Kasumi-1 (cell line): ENCODE results near the gene CAP2.

ENCODE experiments used
- DNase-seq, 2 experiments: peaks; one replicate each; lab custom pipeline; 2025; lab: John Stamatoyannopoulos, UW

CAP2 gene

GRCh38 chr6:17392978-17393891, at the start of gene CAP2:
TSS of gene CAP2 (plus strand) at chr6:17393595. CDS start at chr6:17421556, 27,961 bp downstream.
- peak; percentile 10 to 20 for DNase-seq

DNA sequence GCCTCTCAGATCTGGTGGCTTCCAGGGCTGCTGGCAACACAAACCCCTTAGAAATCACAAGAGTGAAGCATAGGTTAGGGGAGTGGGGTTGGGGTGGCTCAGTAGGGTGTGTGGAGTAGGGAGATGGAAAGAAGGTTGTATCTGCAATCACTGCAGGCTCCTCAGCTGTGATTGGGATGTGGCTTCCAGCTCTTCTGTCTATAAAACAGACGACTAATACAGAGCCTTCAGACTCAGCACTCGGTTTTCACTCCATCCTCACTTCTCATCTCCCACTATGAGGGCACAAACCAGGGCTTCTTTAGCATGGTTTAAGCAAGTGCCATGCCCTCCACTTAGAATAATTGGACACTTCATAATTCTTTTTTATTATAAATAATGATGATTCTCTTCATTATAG, 46.4 kb upstream of the CAP2 start:
- DNase-seq, result no peak

DNA sequence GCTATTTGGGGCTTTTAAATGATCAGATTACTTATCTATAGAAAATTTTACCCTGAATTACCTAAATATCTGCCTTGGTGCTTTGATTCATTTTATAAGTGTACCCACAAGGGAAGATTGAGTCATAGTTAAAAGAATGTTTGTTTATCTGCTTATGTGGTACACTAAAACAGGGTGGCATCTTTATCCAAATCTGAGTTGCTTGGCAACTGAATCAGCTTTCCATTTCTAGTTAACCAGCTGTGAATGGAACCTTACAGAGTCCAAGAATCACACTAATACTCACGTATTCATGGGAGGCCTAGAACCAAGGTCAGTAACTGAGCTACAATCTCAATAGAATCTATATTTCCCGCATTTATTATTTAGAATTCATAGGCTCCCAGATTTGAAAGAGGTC, 44.0 kb upstream of the CAP2 start:
- DNase-seq, result no peak

- DNase-seq, result no peak
Observed at GRCh38 chr6:17352302-17352701, 41.1 kb upstream of the CAP2 start.

GRCh38 chr6:17353440-17354175, 39.8 kb upstream of the CAP2 start:
- DNase-seq, result no peak

GRCh38 chr6:17354700-17355403, 38.5 kb upstream of the CAP2 start:
- DNase-seq, result no peak

DNA sequence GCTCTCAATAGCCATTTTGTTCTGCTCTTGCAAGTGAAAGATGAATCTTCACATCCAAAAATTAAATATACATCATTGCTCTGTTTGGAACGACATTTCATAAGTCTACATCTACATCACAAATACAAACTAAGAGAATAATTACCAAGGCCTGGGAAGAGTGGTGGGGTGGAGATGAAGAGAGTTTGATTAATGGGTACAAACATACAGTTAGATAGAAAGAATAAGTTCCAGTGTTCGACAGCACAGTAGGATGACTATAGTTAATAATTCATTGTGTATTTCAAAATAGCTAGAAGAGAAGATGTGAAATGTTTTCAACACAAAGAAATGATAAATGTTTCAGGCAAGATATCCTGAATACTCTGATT, 38.0 kb upstream of the CAP2 start:
- DNase-seq, result no peak

DNA sequence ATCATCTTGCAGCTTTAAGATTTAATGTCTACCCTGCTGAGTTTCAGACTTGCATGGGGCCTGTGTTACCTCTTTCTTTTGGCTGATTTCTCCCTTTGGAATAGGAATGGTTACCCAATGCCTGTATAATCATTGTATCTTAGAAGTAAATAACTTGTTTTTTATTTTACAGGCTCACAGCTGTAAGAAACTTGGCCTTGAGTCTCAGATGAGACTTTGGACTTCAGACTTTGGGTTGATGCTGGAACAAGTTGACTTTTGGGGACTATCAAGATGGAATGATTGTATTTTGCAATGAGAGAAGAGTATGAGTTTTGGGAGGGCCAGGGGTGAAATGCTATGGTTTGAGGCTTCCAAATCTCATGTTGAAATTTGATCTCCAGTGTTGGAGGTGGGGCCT, 34.9 kb upstream of the CAP2 start:
- no peak for DNase-seq

GRCh38 chr6:17360564-17360963, 32.8 kb upstream of the CAP2 start:
- DNase-seq, result no peak

GRCh38 chr6:17361013-17361412, 32.4 kb upstream of the CAP2 start:
- no peak for DNase-seq

- DNase-seq, result no peak
Observed at GRCh38 chr6:17365961-17366360, 27.4 kb upstream of the CAP2 start.

GRCh38 chr6:17367868-17368267, 25.5 kb upstream of the CAP2 start:
- DNase-seq, result no peak

GRCh38 chr6:17381424-17382147, 11.8 kb upstream of the CAP2 start:
- DNase-seq, result peak in 1 of 2 experiments; percentile 6

DNA sequence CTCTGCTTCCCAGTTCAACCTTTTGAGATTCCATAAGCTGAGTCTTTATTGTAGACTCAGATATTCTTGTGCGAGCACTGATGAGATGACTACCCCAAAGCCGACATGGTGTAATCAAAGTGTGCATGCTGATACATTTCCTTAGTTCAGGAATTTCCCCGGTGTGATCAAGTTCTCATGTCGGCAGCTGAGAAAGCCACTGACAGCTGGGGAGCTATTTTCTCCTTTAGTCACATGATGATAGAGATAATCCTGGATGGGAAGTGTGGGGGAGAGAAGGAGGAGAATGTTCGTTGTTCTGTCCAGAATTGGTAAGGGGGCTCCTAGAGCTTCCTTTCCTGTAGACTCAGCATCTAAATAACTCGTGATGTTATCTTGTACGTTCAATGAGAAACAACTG, 7.7 kb upstream of the CAP2 start:
- DNase-seq, result no peak

GRCh38 chr6:17388365-17388764, 5.0 kb upstream of the CAP2 start:
- DNase-seq, result no peak

DNA sequence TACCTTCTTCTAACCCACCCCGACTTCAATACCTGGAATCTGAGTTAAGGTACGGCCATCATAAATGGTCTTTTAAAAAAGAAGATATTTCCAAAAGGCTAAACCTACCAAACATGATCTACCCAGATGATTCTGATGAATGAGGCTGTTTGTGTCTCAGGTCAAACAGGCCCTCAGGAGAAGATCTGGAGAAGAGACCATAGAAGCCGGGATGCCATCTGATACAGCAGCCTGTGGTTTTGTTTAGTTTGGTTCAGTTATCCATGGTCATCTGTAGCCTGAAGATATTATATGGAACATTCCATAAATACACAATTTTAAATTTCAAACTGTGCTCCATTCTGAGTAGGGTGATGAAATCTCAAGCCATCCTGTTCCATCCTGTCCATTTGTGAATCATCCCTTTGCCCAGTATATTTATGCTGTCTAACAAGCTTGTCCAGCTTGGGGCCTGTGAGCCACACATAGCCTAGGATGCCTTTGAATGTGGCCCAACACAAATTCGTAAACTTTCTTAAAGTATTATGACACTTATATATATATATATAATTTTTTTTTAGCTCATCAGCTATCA, 4.0 kb upstream of the CAP2 start:
- DNase-seq, result no peak

DNA sequence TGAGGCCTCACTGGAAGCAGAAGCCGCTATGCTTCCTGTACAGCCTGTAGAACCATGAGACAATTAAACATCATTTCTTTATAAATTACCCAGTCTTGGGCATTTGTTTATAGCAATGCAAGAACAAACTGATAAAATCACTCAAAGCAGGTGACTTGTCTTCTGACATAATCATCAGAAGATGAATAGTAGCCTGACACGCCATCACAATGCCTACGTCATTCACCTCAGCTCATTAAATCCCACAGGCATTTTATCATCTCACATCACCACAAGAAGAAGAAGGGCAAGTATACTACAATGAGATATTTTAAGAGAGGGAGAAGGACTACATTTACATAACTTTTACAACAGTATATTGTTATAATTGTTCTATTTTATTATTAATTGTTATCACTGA, 3.1 kb upstream of the CAP2 start:
- no peak for DNase-seq

DNA sequence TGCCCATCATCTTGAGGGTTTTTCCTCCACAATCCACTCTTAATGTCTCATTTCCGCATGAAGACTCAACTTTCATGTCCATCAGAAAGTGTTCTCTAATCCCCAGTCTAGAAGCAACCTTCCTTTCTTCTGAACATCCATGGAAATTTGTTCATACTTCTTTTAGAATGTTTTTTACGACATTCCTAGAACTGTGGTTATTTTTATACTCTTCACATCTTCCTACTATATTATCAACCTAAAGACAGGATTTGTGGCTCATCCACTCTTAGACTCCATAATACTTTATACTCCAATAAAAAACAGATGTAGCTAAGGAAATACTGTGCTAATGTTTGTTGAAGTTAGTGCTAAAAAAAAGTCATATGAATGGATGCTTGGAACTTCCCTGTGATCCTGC, 1.4 kb upstream of the CAP2 start:
- no peak for DNase-seq

- DNase-seq, result peak; percentile 17 to 33
Observed at GRCh38 chr6:17393892-17394631, 667 bp downstream of the CAP2 start.

DNA sequence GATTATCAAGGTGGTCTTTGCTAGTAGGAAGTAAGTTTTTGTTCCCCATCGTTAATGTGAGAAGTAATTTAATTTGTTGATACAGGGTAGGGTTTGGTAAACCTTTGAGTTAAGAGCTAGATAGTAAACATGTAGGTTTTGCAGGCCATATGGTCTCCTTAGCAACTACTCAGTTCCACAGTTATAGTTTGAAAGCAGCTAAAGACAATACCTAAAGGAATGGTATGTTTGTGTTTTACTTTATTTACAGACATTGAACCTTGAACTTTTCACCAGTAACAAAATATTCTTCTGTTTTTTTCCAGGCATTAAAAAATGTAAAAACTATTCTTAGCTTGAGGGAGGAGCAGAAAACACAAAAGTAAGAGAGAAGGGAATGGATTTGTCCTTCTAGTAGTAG, 1.7 kb downstream of the CAP2 start:
- no peak for DNase-seq

DNA sequence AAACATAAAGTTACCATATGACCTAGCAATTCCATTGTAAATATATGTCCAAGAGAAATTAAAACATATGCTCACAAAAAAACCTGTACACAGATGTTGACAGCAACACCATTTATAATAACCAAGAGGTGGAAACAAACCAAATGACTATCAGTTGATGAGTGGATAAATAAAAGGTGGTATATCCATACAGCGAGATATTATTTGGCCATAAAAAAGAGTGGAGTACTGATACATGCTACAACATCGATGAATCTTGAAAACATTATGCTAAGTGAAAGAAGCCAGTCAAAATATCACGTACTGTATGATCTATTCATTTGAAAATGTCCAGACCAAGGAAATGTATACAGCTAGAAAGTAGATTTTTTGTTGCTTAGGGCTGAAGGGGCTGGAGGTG, 2.9 kb downstream of the CAP2 start:
- no peak for DNase-seq
